Suprapubic skin (tissue), 3 donors: ENCODE results near the gene GALM.

ENCODE experiments used
- CTCF ChIP-seq, 2 donors: fragments of 200-600 bp in 1 of 2; fragments of 450-650 bp in 1 of 2; sonication (generic) in 1 of 2; IDR thresholded peaks; one replicate each; pipeline ENCODE4 v1.5.1; 2016 to 2019; ENCODE audit warnings: antibody characterized with exemption in 2 of 2, mild to moderate bottlenecking in 1 of 2, moderate library complexity in 1 of 2
- EP300 ChIP-seq: sonication (generic); formaldehyde crosslinking; IDR thresholded peaks from one replicate; pipeline ENCODE4 v1.6.1; 2017; ENCODE audit warnings: antibody characterized with exemption

DNA sequence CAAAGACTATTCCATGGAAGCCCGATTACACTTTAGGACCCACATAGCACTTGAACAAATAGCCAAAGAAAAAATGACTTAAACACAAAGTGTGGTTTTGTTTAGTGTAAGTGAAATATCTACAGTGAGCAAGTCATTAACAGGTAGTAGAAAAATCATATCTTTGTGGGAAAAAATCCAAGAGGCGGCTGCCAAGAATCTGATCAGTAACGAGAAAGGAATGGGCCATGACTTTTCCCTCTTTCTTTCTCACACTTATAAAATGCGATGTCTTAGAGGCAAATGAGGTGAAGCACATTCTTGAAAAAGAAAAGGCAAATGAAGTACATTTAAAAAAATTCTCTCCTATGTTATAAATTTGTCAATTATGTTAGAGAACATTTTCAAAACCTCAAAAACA, 99.2 kb downstream of the GALM start:
- no peak for TF ChIP-seq CTCF (IDR thresholded peaks at IDR 0.05)
- TF ChIP-seq EP300, result no peak
